ENCODE results near the gene BRINP1. TPM values are rescaled to one million over a fixed set of nuclear protein-coding genes. Genes with fewer than 3 reads are reported as not detected.

BRINP1 gene
- total RNA-seq, 2 donors from 2014 or later: 0.15 to 0.17 TPM

GRCh38 chr9:119166096-119166495, 203.1 kb downstream of the BRINP1 start:
- ATAC-seq (no peak), DNase-seq (no peak)
- intact Hi-C loops (cut with DNase I, micrococcal nuclease): no loop called here

GRCh38 chr9:119165131-119165530, 204.1 kb downstream of the BRINP1 start:
- ATAC-seq: no peak
- intact Hi-C loops (cut with DNase I, micrococcal nuclease): no loop called here

GRCh38 chr9:119164716-119165115, 204.5 kb downstream of the BRINP1 start:
- ATAC-seq (no peak), DNase-seq (no peak)
- intact Hi-C loops (cut with DNase I, micrococcal nuclease): no loop called here

More at GRCh38 chr9:119165131-119165530, 204.1 kb downstream of the BRINP1 start:
- no peak for DNase-seq

GRCh38 chr9:119160551-119160950, 208.7 kb downstream of the BRINP1 start:
- DNase-seq (no peak), ATAC-seq (no peak)
- intact Hi-C loops (cut with DNase I, micrococcal nuclease): no loop called here

- no peak for DNase-seq
- no peak for ATAC-seq
- intact Hi-C loops (cut with DNase I, micrococcal nuclease): no loop called here
Measured at GRCh38 chr9:119159386-119159785, 209.8 kb downstream of the BRINP1 start.

- ATAC-seq: no peak
- intact Hi-C loops (cut with DNase I, micrococcal nuclease): no loop called here
- no peak for DNase-seq
Measured at GRCh38 chr9:119157196-119157595, 212.0 kb downstream of the BRINP1 start.

GRCh38 chr9:119156354-119156753, 212.9 kb downstream of the BRINP1 start:
- intact Hi-C loops (cut with DNase I, micrococcal nuclease): no loop called here
- ATAC-seq: no peak
- no peak for DNase-seq

GRCh38 chr9:119154527-119154926, 214.7 kb downstream of the BRINP1 start:
- no peak for DNase-seq

GRCh38 chr9:119153402-119153801, 215.8 kb downstream of the BRINP1 start:
- intact Hi-C loops (cut with DNase I, micrococcal nuclease): no loop called here
- no peak for ATAC-seq
- DNase-seq: no peak

More at GRCh38 chr9:119154527-119154926, 214.7 kb downstream of the BRINP1 start:
- intact Hi-C loops (cut with DNase I, micrococcal nuclease): no loop called here
- no peak for ATAC-seq

GRCh38 chr9:119148855-119149254, 220.4 kb downstream of the BRINP1 start:
- intact Hi-C loops (cut with DNase I, micrococcal nuclease): no loop called here
- DNase-seq: no peak
- no peak for ATAC-seq

- intact Hi-C loops (cut with DNase I, micrococcal nuclease): no loop called here
- ATAC-seq: no peak
- DNase-seq: no peak
Measured at GRCh38 chr9:119137479-119137878, 231.8 kb downstream of the BRINP1 start.

GRCh38 chr9:119126040-119126439, 243.2 kb downstream of the BRINP1 start:
- intact Hi-C loops (cut with DNase I, micrococcal nuclease): no loop called here
- no peak for DNase-seq
- peak; percentile 71 for ATAC-seq

- ATAC-seq (no peak), DNase-seq (no peak)
- intact Hi-C loops (cut with DNase I, micrococcal nuclease): no loop called here
Measured at GRCh38 chr9:119121899-119122298, 247.3 kb downstream of the BRINP1 start.

- ATAC-seq (no peak), DNase-seq (no peak)
- intact Hi-C loops (cut with DNase I, micrococcal nuclease): no loop called here
Measured at GRCh38 chr9:119117409-119117808, 251.8 kb downstream of the BRINP1 start.

Measured in left colon (tissue), 2 donors.